Activated CD8-positive, alpha-beta memory T cell treated with anti-CD3 and anti-CD28 coated beads for 1 hour (primary cell): Measurements from ENCODE around the gene RNF149.

ENCODE experiments used
- DNase-seq, 2 donors: peaks; one replicate each; pipeline ENCODE4 v3.0.0-alpha.2; 2020; ENCODE audit warnings: low read depth in 1 of 2; ENCODE audit errors: extremely low read depth in 1 of 2

The RNF149 gene

GRCh38 chr2:101296371-101296770 is 12.1 kb downstream of the RNF149 start:
- DNase-seq = no peak

- DNase-seq = no peak
These were observed 12.6 kb downstream of the RNF149 start for GRCh38 chr2:101295895-101296294.

GRCh38 chr2:101294861-101295260 is 13.6 kb downstream of the RNF149 start:
- DNase-seq = no peak

- DNase-seq = no peak
These were observed 15.0 kb downstream of the RNF149 start for GRCh38 chr2:101293544-101293943.

GRCh38 chr2:101291973-101292372 is 16.5 kb downstream of the RNF149 start:
- no peak for DNase-seq

GRCh38 chr2:101290711-101291110 is 17.8 kb downstream of the RNF149 start:
- no peak for DNase-seq

GRCh38 chr2:101287303-101287702 is 21.2 kb downstream of the RNF149 start:
- DNase-seq = no peak

GRCh38 chr2:101286684-101287083 is 21.8 kb downstream of the RNF149 start:
- no peak for DNase-seq

GRCh38 chr2:101282980-101283379 is 25.5 kb downstream of the RNF149 start:
- no peak for DNase-seq

GRCh38 chr2:101281482-101281881 is 27.0 kb downstream of the RNF149 start:
- DNase-seq = no peak

- DNase-seq = no peak
These were observed 29.6 kb downstream of the RNF149 start for GRCh38 chr2:101278925-101279324.

GRCh38 chr2:101277111-101277510 is 31.4 kb downstream of the RNF149 start:
- no peak for DNase-seq

GRCh38 chr2:101274142-101274541 is 34.4 kb downstream of the RNF149 start:
- DNase-seq = no peak

GRCh38 chr2:101273056-101273455 is 35.4 kb downstream of the RNF149 start:
- no peak for DNase-seq

- no peak for DNase-seq
These were observed 36.3 kb downstream of the RNF149 start for GRCh38 chr2:101272045-101272784.

GRCh38 chr2:101270700-101271259 is 37.7 kb downstream of the RNF149 start:
- no peak for DNase-seq

- DNase-seq = no peak
These were observed 40.5 kb downstream of the RNF149 start for GRCh38 chr2:101267671-101268656.

GRCh38 chr2:101265893-101266499 is 42.5 kb downstream of the RNF149 start:
- DNase-seq = no peak

- no peak for DNase-seq
These were observed 44.1 kb downstream of the RNF149 start for GRCh38 chr2:101264360-101264939.

GRCh38 chr2:101263377-101263800 is 45.1 kb downstream of the RNF149 start:
- no peak for DNase-seq

GRCh38 chr2:101262142-101262541 is 46.4 kb downstream of the RNF149 start:
- DNase-seq = no peak
